H1 (cell line): ENCODE measurements around the gene LMBR1. TPM values are rescaled to one million over a fixed set of nuclear protein-coding genes. Genes with fewer than 3 reads are reported as not detected.

Experiments used
- CTCF ChIA-PET: fragments of 300-600 bp; sonication (Branson Sonifier 250); formaldehyde crosslinking; loops from one replicate; lab custom pipeline; 2021; ENCODE audit not compliant: partially characterized antibody; lab: Charles Lee
- POLR2A ChIA-PET: fragments of 300-600 bp; sonication (Branson Sonifier 250); formaldehyde crosslinking; loops from one replicate; lab custom pipeline; 2021; ENCODE audit warnings: inconsistent platforms; ENCODE audit not compliant: partially characterized antibody; lab: Charles Lee
- DNase-seq, 2 experiments: peaks; one replicate each; pipeline versions ENCODE4 v3.0.0 to v3.0.0-alpha.2; 2010 to 2022; ENCODE audit warnings: low spot score in 2 of 2, low read depth in 1 of 2, mixed read lengths in 1 of 2
- FAIRE-seq: peaks from 2 replicates; lab custom pipeline; 2011; peaks lifted over from hg19 to GRCh38; lab: Jason Lieb, UNC
- H2AFZ ChIP-seq: 2 replicates; pipeline ENCODE4 v1.8.1; 2012; ENCODE audit warnings: low read length, inconsistent platforms
- H2AK5ac ChIP-seq: 2 replicates; pipeline ENCODE4 v1.6.1; 2013; ENCODE audit warnings: low read depth, low read length
- H2BK120ac ChIP-seq: replicated peaks from 2 replicates; pipeline ENCODE3; 2013; ENCODE audit warnings: low read depth, low read length, inconsistent platforms
- H2BK12ac ChIP-seq: 2 replicates; pipeline ENCODE4 v1.6.1; 2013; ENCODE audit warnings: low read depth, low read length
- H2BK15ac ChIP-seq: 2 replicates; pipeline ENCODE4 v1.6.1; 2013; ENCODE audit warnings: low read length
- H2BK20ac ChIP-seq: 2 replicates; pipeline ENCODE4 v1.6.1; 2013; ENCODE audit warnings: low read length
- H2BK5ac ChIP-seq: 2 replicates; pipeline ENCODE4 v1.6.1; 2013; ENCODE audit warnings: low read depth, low read length
- H3K14ac ChIP-seq: 2 replicates; pipeline ENCODE4 v1.6.1; 2013; ENCODE audit warnings: inconsistent platforms; ENCODE audit not compliant: insufficient read length
- H3K18ac ChIP-seq: 2 replicates; pipeline ENCODE4 v1.6.1; 2013; ENCODE audit warnings: low read length; ENCODE audit errors: extremely low read depth
- H3K23ac ChIP-seq: 2 replicates; pipeline ENCODE4 v1.6.1; 2013; ENCODE audit warnings: inconsistent platforms; ENCODE audit not compliant: insufficient read length
- H3K23me2 ChIP-seq: 2 replicates; pipeline ENCODE4 v1.6.1; 2013; ENCODE audit warnings: low read depth, low read length
- H3K27ac ChIP-seq: 2 replicates; pipeline ENCODE4 v1.6.1; 2011; ENCODE audit warnings: low read depth, low read length, inconsistent platforms
- H3K27me3 ChIP-seq, 4 experiments: replicated peaks in 1 of 4; 1 replicate in 1 of 4; 2 replicates in 3 of 4; pipeline versions ENCODE4 v1.6.1 to v1.8.1; 2011 to 2013; ENCODE audit warnings: low read length in 3 of 4, mild to moderate bottlenecking in 3 of 4, inconsistent platforms in 2 of 4, mixed read lengths in 2 of 4, moderate library complexity in 1 of 4; ENCODE audit not compliant: control insufficient read depth in 3 of 4, insufficient read depth in 3 of 4; ENCODE audit errors: extremely low read depth in 1 of 4
- H3K36me3 ChIP-seq, 4 experiments: 2 replicates each; pipeline versions ENCODE4 v1.6.1 to v1.8.1; 2011 to 2013; ENCODE audit warnings: mild to moderate bottlenecking in 4 of 4, low read length in 3 of 4, moderate library complexity in 2 of 4, control low read depth in 1 of 4, inconsistent platforms in 1 of 4; ENCODE audit not compliant: insufficient read depth in 4 of 4, control insufficient read depth in 2 of 4
- H3K4ac ChIP-seq: replicated peaks from 2 replicates; pipeline ENCODE3; 2013; ENCODE audit warnings: low read length, low read depth, mixed read lengths, inconsistent platforms; ENCODE audit not compliant: insufficient read length
- H3K4me1 ChIP-seq, 4 experiments: replicated peaks in 1 of 4; 1 replicate in 1 of 4; 2 replicates in 3 of 4; pipeline versions ENCODE4 v1.6.1 to v1.8.1; 2011 to 2013; ENCODE audit warnings: low read length in 3 of 4, inconsistent platforms in 2 of 4, mixed read lengths in 1 of 4; ENCODE audit not compliant: insufficient read depth in 4 of 4, control insufficient read depth in 3 of 4
- H3K4me2 ChIP-seq, 2 experiments: 2 replicates each; pipeline versions ENCODE4 v1.6.1 to v1.8.1; 2011 to 2013; ENCODE audit warnings: low read depth in 2 of 2, low read length in 2 of 2, control low read depth in 1 of 2, inconsistent platforms in 1 of 2, mild to moderate bottlenecking in 1 of 2; ENCODE audit not compliant: insufficient read depth in 1 of 2
- H3K4me3 ChIP-seq, 4 experiments: fragments of 200-600, 300-600 bp in 1 of 4; sonication (generic), shearing (Covaris generic), sonication (Bioruptor Twin) in 1 of 4; 2 replicates each; pipeline versions ENCODE4 v1.5.1 to v1.8.1; 2011 to 2016; ENCODE audit warnings: low read length in 4 of 4, low read depth in 3 of 4, control low read depth in 2 of 4, inconsistent platforms in 2 of 4, mild to moderate bottlenecking in 2 of 4, mixed read lengths in 1 of 4, moderate library complexity in 1 of 4; ENCODE audit not compliant: insufficient read depth in 2 of 4; ENCODE audit errors: extremely low read depth in 1 of 4
- H3K56ac ChIP-seq: replicated peaks from 2 replicates; pipeline ENCODE3; 2013; ENCODE audit warnings: low read depth, mild to moderate bottlenecking, mixed read lengths, low read length, inconsistent platforms; ENCODE audit not compliant: insufficient read length
- H3K79me1 ChIP-seq: 2 replicates; pipeline ENCODE4 v1.6.1; 2013; ENCODE audit warnings: low read depth, low read length, control low read depth
- H3K79me2 ChIP-seq, 2 experiments: 2 replicates each; pipeline versions ENCODE4 v1.6.1 to v1.8.1; 2012 to 2013; ENCODE audit warnings: low read length in 2 of 2, mild to moderate bottlenecking in 2 of 2, inconsistent platforms in 1 of 2; ENCODE audit not compliant: insufficient read depth in 2 of 2, control insufficient read depth in 1 of 2
- H3K9ac ChIP-seq, 4 experiments: replicated peaks in 1 of 4; 1 replicate in 1 of 4; 2 replicates in 3 of 4; pipeline versions ENCODE4 v1.6.1 to v1.8.1; 2011 to 2013; ENCODE audit warnings: low read depth in 3 of 4, low read length in 3 of 4, control low read depth in 2 of 4, mild to moderate bottlenecking in 2 of 4, moderate library complexity in 2 of 4, inconsistent platforms in 1 of 4; ENCODE audit errors: extremely low read depth in 1 of 4
- H3K9me3 ChIP-seq, 2 experiments: 2 replicates each; pipeline versions ENCODE4 v1.6.1 to v1.8.1; 2012 to 2013; ENCODE audit warnings: mild to moderate bottlenecking in 2 of 2, moderate library complexity in 2 of 2, control low read depth in 1 of 2, inconsistent platforms in 1 of 2, low read depth in 1 of 2, low read length in 1 of 2, mixed read lengths in 1 of 2; ENCODE audit not compliant: insufficient read depth in 2 of 2
- H4K20me1 ChIP-seq, 2 experiments: replicated peaks in 1 of 2; 2 replicates each; pipeline versions ENCODE3 to v1.8.1; 2011 to 2013; ENCODE audit warnings: inconsistent platforms in 2 of 2, low read length in 2 of 2, mild to moderate bottlenecking in 1 of 2; ENCODE audit not compliant: insufficient read depth in 2 of 2, control insufficient read depth in 1 of 2
- H4K5ac ChIP-seq: 2 replicates; pipeline ENCODE4 v1.6.1; 2013; ENCODE audit warnings: low read length, low read depth, mixed read lengths, inconsistent platforms; ENCODE audit not compliant: insufficient read length
- H4K8ac ChIP-seq: 2 replicates; pipeline ENCODE4 v1.8.0; 2013; ENCODE audit warnings: mild to moderate bottlenecking, moderate library complexity, low read length, inconsistent platforms; ENCODE audit not compliant: insufficient read depth; ENCODE audit errors: extremely low read depth
- H4K91ac ChIP-seq: replicated peaks from 2 replicates; pipeline ENCODE3; 2013; ENCODE audit warnings: low read length, mixed read lengths, inconsistent platforms; ENCODE audit not compliant: insufficient read length
- CBX8 ChIP-seq: fragments of 300-800, 300-1000 bp; sonication (generic); IDR thresholded peaks from 2 replicates; pipeline ENCODE4 v1.7.1; 2016; ENCODE audit warnings: low read depth, low read length, borderline replicate concordance
- HDAC6 ChIP-seq: IDR thresholded peaks from one replicate; pipeline ENCODE4 v1.7.1; 2012; ENCODE audit warnings: low read depth, mild to moderate bottlenecking, inconsistent platforms, low read length, moderate library complexity
- KDM4A ChIP-seq: IDR thresholded peaks from one replicate; pipeline ENCODE4 v1.7.1; 2012; ENCODE audit warnings: low read depth, mild to moderate bottlenecking, moderate library complexity, low read length, inconsistent platforms; ENCODE audit not compliant: severe bottlenecking
- RNF2 ChIP-seq: fragments of 200-900, 300-1000 bp; sonication (generic); IDR thresholded peaks from 2 replicates; pipeline ENCODE4 v1.7.1; 2016; ENCODE audit warnings: borderline replicate concordance, low read depth, mild to moderate bottlenecking, antibody characterized with exemption, low read length; ENCODE audit not compliant: poor library complexity, severe bottlenecking; ENCODE audit errors: missing control alignments
- WGBS, 2 experiments: shearing (Covaris generic) in 1 of 2; methylation state at CpG; one replicate each; pipeline versions ENCODE4 v1.1.6 to v1.1.7; 2013 to 2015; ENCODE audit warnings: low lambda C conversion rate in 2 of 2, mixed read lengths in 2 of 2, inconsistent platforms in 1 of 2, low coverage in 1 of 2, missing lambda C conversion rate in 1 of 2; ENCODE audit not compliant: insufficient replicate concordance in 2 of 2, insufficient coverage in 1 of 2, insufficient read length in 1 of 2; ENCODE audit errors: extremely low coverage in 1 of 2, missing lambda C conversion rate in 1 of 2; 5-methylcytosine and 5-hydroxymethylcytosine counted together
- polyA plus RNA-seq, 7 experiments: library from polyadenylated mRNA; depleted of rRNA in 3 of 7; stranded (reverse) in 5 of 7; unstranded in 2 of 7; fragments of >200 nt in 5 of 7; fragments of 200-250 nt in 2 of 7; gene quantifications; 1 replicate in 5 of 7; 2 replicates in 1 of 7; 4 replicates in 1 of 7; pipeline versions ENCODE4 v1.2.1 to v1.2.3, GENCODE V29; 2011 to 2013; ENCODE audit warnings: missing spikeins in 2 of 7, mixed read lengths in 2 of 7
- total RNA-seq: library from RNA; stranded (reverse); fragmentation: NEBNext Ultra II Directional; extraction: Animal tissue kit (Norgen Biotek cat#: 25700); gene quantifications from 2 replicates; pipeline ENCODE4 v1.2.1, GENCODE V29; 2021

LMBR1 gene
- total and polyA plus RNA-seq, 2 of the 8 experiments (the other 6 are each of a cell fraction or from before 2014, with no cell fraction given), result 15.1 to 70.4 TPM

- H3K4me3 ChIP-seq, result no peak overlapping the region
- H2AK5ac ChIP-seq, result no peak overlapping the region; the same call in none of the 2 replicates
- H3K79me2 ChIP-seq, result peaks cover 0 to 2% of the 10 kb centered on the region in 2 experiments; a peak in 1 of 4 replicates
- no peak overlapping the region for H3K23ac ChIP-seq
- H3K23me2 ChIP-seq, result no peaks in the 10 kb centered on the region
- H2BK120ac ChIP-seq, result no peak overlapping the region
- peaks cover 7% of the 10 kb centered on the region for H3K79me1 ChIP-seq
- no peak overlapping the region for H4K5ac ChIP-seq
- H2BK20ac ChIP-seq, result no peak overlapping the region
- no peak for TF ChIP-seq HDAC6
- TF ChIP-seq RNF2, result no peak
- TF ChIP-seq KDM4A, result no peak
- no peak for TF ChIP-seq CBX8
- no peak overlapping the region for H2BK15ac ChIP-seq
- WGBS, 2 experiments, result 82% methylated on average over 7 of the region's 7 CpGs; no CpG with 5 or more reads in 1 of the 2 experiments
- H3K14ac ChIP-seq, result no peak overlapping the region
- H3K4ac ChIP-seq, result no peak overlapping the region
- H3K9me3 ChIP-seq, result no peaks in the 10 kb centered on the region
- peak overlapping the region in 1 of 4 experiments; percentile 43; a peak in 1 of 7 replicates for H3K9ac ChIP-seq
- DNase-seq (no peak), FAIRE-seq (no peak)
- H3K36me3 ChIP-seq, result peaks cover 0 to 2% (median 0%) of the 10 kb centered on the region in 4 experiments; a peak in 2 of 8 replicates
- H4K20me1 ChIP-seq, result peaks cover 0 to 2% of the 10 kb centered on the region in 2 experiments
- POLR2A ChIA-PET, result interaction anchor here (1.0 kb wide), 1 partner anchor 14 kb away, joined by 3 read pairs; no protein-coding TSS in a partner anchor
- H3K18ac ChIP-seq, result no peak overlapping the region
- no peak overlapping the region for H3K56ac ChIP-seq
- no peaks in the 10 kb centered on the region for H3K27me3 ChIP-seq
- no peak overlapping the region for H4K91ac ChIP-seq
- no peak overlapping the region for H4K8ac ChIP-seq
- no peak overlapping the region for H2BK5ac ChIP-seq
- CTCF ChIA-PET, result interaction anchor here (0.7 to 2.8 kb wide), 10 partner anchors 16 to 134 kb away, joined by 3 to 12 read pairs (median 3); no protein-coding TSS in a partner anchor
- no peak overlapping the region for H2AFZ ChIP-seq
- no peak overlapping the region for H2BK12ac ChIP-seq
- H3K4me1 ChIP-seq, result peaks cover 2 to 8% (median 3%) of the 10 kb centered on the region in 4 experiments; a peak in 4 of 7 replicates
- no peak overlapping the region for H3K4me2 ChIP-seq
- H3K27ac ChIP-seq, result no peak overlapping the region
These were observed 140.4 kb downstream of the LMBR1 start for GRCh38 chr7:156752367-156753228.
